Measurements from ENCODE around the gene BCR.

GRCh38 chr22:23155831-23156230, 24.5 kb upstream of the BCR start:
- TF ChIP-seq USF2 (IDR thresholded peaks at IDR 0.05; ENCODE audit: low read depth, low read length), result no peak
- TF ChIP-seq CHD1 (IDR thresholded peaks at IDR 0.05; ENCODE audit: low read depth, low read length), result no peak
- TF ChIP-seq CTCF (conservative IDR thresholded peaks at IDR 0.05; ENCODE audit: low read depth, low read length), result no peak

Measured in IMR-90 (cell line).